Measurements from ENCODE around the gene EHMT2. TPM values are rescaled to one million over a fixed set of nuclear protein-coding genes. Genes with fewer than 3 reads are reported as not detected.

Gene EHMT2
- total RNA-seq, 2 experiments from 2014 or later: 33.0 to 37.3 TPM

GRCh38 chr6:31898383-31899011 lies 999 bp upstream of the EHMT2 start:
- H3K4me1 Mint-ChIP-seq (ENCODE audit: low read depth): peaks cover 34% of the 10 kb centered on the region
- H3K4me3 Mint-ChIP-seq: peak overlapping the region; percentile 84
- peak; percentile 48 for DNase-seq
- H3K9me3 Mint-ChIP-seq: no peaks in the 10 kb centered on the region
- H3K27me3 Mint-ChIP-seq (ENCODE audit: low read depth): no peaks in the 10 kb centered on the region
- H3K36me3 Mint-ChIP-seq (ENCODE audit: low read depth): peaks cover 3% of the 10 kb centered on the region
- CTCF ChIA-PET: interaction anchor here (0.6 to 1.7 kb wide), 8 partner anchors 8 to 158 kb away, joined by 3 to 8 read pairs (median 3); partner anchors contain the start of genes NELFE and SKIC2
- intact Hi-C loops (cut with micrococcal nuclease): loop anchor here (1.0 to 5.0 kb wide), 3 partner anchors 61 to 233 kb away; partner anchors contain the start of genes CLIC1 and SKIC2
- peak overlapping the region; percentile 89 for H3K27ac Mint-ChIP-seq

GRCh38 chr6:31896856-31897611 lies 464 bp downstream of the EHMT2 start:
- Mint-ChIP-seq H3K27ac (peak overlapping the region; percentile 75), H3K4me3 (peak overlapping the region; percentile 84), H3K36me3 (ENCODE audit: low read depth) (peaks cover 3% of the 10 kb centered on the region), H3K27me3 (ENCODE audit: low read depth) (no peaks in the 10 kb centered on the region), H3K9me3 (no peaks in the 10 kb centered on the region), H3K4me1 (ENCODE audit: low read depth) (peaks cover 27% of the 10 kb centered on the region)
- DNase-seq: no peak
- intact Hi-C loops (cut with micrococcal nuclease): loop anchor here (1.0 to 5.0 kb wide), 5 partner anchors 34 to 279 kb away; partner anchors contain the start of genes AGPAT1, ATF6B, CLIC1 and NEU1
- CTCF ChIA-PET: interaction anchor here (0.6 to 1.0 kb wide), 3 partner anchors 33 to 299 kb away, joined by 3 read pairs; no protein-coding TSS in a partner anchor

GRCh38 chr6:31896493-31896855 lies 1.0 kb downstream of the EHMT2 start:
- CTCF ChIA-PET: no interaction called here
- Mint-ChIP-seq H3K27ac (peak overlapping the region; percentile 75), H3K4me3 (peak overlapping the region; percentile 75), H3K36me3 (ENCODE audit: low read depth) (peaks cover 4% of the 10 kb centered on the region), H3K27me3 (ENCODE audit: low read depth) (no peaks in the 10 kb centered on the region), H3K4me1 (ENCODE audit: low read depth) (peaks cover 27% of the 10 kb centered on the region), H3K9me3 (no peaks in the 10 kb centered on the region)
- no peak for DNase-seq
- intact Hi-C loops (cut with micrococcal nuclease): loop anchor here (2.0 to 5.0 kb wide), 4 partner anchors 34 to 232 kb away; partner anchors contain the start of genes ATF6B, CLIC1 and NEU1

DNA sequence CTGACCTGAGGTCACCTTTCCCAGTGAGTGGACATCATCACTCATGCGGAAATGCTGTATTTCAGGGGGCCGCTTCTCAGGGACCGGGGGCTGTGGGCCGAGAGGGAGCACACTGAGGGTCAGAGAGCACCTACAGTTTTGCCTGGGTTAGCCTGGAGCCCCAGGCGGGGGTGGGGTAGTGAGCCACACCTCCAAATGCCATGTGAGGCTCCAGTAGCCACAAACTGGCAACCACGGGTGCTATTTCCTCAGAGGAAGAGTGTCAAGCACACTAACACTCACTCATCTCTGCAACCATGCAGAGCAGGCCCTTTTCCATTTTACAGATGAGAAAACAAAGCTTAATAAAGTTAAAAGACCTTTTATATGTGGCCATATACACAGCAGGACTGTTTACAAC lies 4.7 kb downstream of the EHMT2 start:
- Mint-ChIP-seq H3K27ac (no peak overlapping the region), H3K4me1 (ENCODE audit: low read depth) (peaks cover 4% of the 10 kb centered on the region), H3K36me3 (ENCODE audit: low read depth) (peaks cover 13% of the 10 kb centered on the region), H3K4me3 (no peak overlapping the region), H3K9me3 (no peaks in the 10 kb centered on the region), H3K27me3 (ENCODE audit: low read depth) (no peaks in the 10 kb centered on the region)
- CTCF ChIA-PET: no interaction called here
- intact Hi-C loops (cut with micrococcal nuclease): no loop called here
- no peak for DNase-seq

DNA sequence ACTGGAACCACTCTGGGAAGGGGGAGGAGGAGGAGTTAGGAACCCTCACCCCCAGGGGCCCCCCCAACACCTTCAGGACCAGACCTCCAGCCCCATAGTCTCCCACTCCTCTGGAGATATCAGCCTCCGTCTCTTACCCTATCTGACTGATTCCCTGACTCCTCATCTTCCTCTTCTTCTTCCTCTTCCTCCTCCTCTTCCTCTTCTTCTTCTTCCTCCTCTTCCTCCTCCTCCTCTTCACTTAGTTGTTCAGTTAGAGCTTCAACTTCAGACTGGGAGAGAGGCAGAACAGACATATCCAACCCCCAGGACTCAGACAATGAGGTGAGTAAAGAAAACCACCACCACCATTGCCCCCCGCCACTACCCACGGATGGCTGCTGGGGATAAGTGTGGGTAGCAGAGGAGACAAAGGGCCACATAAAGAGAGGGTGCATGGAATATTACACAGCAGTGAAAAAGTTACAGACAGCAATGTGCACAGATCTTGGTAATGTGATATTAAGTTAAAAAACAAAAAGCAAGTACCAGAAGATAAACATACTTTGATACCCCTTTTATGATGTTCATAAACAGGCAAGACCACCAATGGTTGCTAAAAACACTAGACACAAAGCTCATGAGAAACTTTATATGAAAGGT lies 8.0 kb downstream of the EHMT2 start:
- Mint-ChIP-seq H3K4me3 (no peak overlapping the region), H3K36me3 (ENCODE audit: low read depth) (peaks cover 18% of the 10 kb centered on the region), H3K9me3 (no peaks in the 10 kb centered on the region), H3K27me3 (ENCODE audit: low read depth) (no peaks in the 10 kb centered on the region), H3K4me1 (ENCODE audit: low read depth) (no peaks in the 10 kb centered on the region), H3K27ac (no peak overlapping the region)
- intact Hi-C loops (cut with micrococcal nuclease): no loop called here
- no peak for DNase-seq
- CTCF ChIA-PET: interaction anchor here (0.6 to 1.1 kb wide), 5 partner anchors 9 to 230 kb away, joined by 3 to 4 read pairs (median 3); no protein-coding TSS in a partner anchor

DNA sequence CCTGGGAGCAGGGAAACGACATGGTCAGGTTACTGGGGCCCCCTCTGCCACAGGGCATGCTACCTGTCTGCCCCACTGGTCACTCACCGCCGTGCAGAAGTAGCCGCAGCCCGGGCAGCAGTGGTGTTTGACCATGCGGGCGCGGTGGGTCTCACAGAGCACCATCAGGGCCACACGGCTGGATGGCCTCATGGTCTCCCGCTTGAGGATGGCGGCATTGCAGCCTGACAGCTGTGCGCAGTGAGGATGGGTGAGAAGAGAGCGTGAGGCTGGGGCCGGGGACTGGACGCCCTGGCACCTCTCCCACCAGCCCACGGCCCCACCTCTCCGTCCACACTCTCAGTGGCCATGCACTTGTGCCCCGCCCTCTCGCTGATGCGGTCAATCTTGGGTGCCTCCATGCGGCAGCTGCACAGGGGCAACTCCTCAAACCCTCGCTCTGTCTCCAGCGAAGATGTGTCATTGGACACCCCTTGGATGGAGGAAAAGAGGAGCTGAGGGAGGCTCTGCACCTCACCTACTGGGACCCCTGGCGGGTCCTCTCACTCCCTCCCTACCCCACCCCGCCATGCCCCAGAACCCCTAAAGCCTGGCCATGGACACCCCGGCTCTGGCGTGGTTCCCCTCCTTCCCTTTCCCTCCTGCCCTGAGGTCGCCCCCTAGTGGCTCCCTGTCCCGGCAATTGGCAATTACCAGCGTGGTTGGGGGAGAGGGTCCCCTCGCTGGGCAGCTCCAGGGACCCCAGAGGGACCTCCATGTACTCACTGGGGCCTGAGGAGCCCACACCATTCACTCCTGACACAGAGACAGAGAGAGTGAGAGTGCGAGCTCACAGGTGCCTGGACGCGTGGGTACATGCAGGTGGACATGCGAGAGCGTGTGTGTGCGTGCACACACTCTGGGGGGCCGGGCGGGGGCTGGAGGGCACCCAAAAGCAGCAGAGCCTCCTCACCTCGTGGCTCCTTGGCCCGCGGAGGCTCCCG lies 8.9 kb downstream of the EHMT2 start:
- Mint-ChIP-seq H3K27ac (no peak overlapping the region), H3K4me3 (no peak overlapping the region), H3K36me3 (ENCODE audit: low read depth) (peaks cover 18% of the 10 kb centered on the region), H3K27me3 (ENCODE audit: low read depth) (no peaks in the 10 kb centered on the region), H3K4me1 (ENCODE audit: low read depth) (no peaks in the 10 kb centered on the region), H3K9me3 (no peaks in the 10 kb centered on the region)
- DNase-seq: peak; percentile 53
- intact Hi-C loops (cut with micrococcal nuclease): no loop called here
- CTCF ChIA-PET: interaction anchor here (0.5 to 1.1 kb wide), 6 partner anchors 8 to 192 kb away, joined by 3 to 5 read pairs (median 3); no protein-coding TSS in a partner anchor

DNA sequence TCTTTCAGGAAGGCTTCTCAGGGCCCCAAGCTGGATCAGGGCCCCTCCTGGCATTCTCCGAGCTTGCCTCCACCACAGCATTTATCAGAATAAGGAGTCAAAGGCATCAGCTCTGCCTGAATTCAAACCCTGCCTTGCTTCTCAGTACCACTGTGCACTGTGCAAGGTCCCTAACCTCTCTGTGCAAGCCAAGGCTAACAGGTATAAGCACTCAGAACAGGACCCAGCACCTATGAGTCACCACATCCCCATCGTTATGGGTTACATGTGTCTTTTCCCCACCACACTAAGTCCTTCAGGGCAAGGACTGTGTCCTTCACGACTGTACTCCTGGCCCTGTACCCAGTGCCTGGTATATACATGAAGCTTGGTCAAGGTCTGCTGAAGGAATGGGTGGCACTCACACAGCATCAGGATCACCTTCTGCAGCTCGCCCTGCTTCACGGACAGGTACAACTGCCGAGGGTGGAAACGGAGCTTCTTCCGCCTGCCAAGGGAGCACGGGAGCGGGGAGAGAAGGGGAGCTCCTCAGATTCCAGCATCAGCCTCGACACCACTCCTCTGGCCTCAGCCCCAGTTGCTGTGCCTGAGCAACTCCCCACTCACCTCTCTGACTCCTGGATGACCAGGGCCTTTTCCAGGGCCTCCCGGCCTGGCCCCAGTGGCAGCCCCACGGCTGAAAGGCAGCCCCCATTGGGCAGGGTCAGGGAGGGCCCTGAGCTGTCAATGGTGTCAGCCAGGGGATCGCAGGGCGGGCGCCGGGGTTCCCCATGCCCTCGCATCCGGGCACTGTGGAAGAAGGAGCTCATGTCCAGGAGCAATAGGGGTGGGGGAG lies 10.1 kb downstream of the EHMT2 start:
- Mint-ChIP-seq H3K36me3 (ENCODE audit: low read depth) (peaks cover 20% of the 10 kb centered on the region), H3K4me1 (ENCODE audit: low read depth) (no peaks in the 10 kb centered on the region), H3K4me3 (no peak overlapping the region), H3K9me3 (no peaks in the 10 kb centered on the region), H3K27ac (no peak overlapping the region), H3K27me3 (ENCODE audit: low read depth) (no peaks in the 10 kb centered on the region)
- DNase-seq: no peak
- intact Hi-C loops (cut with micrococcal nuclease): no loop called here
- CTCF ChIA-PET: interaction anchor here (0.5 to 0.8 kb wide), 5 partner anchors 12 to 175 kb away, joined by 3 read pairs; no protein-coding TSS in a partner anchor

DNA sequence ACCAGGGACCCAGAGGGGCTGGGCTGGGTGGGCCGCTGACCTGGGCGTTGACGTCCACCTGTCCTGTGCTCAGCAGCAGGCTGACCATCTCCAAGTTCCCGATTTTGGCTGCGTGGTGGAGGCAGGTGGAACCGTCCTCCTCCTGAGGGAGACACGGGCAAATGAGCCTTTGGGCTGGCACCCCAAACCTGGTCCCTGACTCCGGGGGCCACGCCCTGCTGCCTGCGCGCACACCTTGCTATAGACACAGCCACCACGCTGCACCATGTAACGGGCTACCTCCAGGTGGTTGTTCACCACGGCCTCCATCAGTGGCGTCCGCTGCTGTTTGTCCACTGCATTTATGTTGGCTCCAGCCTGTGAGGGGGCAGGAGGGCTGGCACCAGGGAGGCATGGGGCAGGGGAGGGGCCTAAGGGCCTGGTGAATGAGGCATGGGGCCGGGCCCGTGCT lies 10.9 kb downstream of the EHMT2 start:
- no peaks in the 10 kb centered on the region for H3K4me1 Mint-ChIP-seq (ENCODE audit: low read depth)
- DNase-seq: no peak
- no peaks in the 10 kb centered on the region for H3K9me3 Mint-ChIP-seq
- no peak overlapping the region for H3K4me3 Mint-ChIP-seq
- no peak overlapping the region for H3K27ac Mint-ChIP-seq
- peaks cover 23% of the 10 kb centered on the region for H3K36me3 Mint-ChIP-seq (ENCODE audit: low read depth)
- no peaks in the 10 kb centered on the region for H3K27me3 Mint-ChIP-seq (ENCODE audit: low read depth)
- CTCF ChIA-PET: no interaction called here
- intact Hi-C loops (cut with micrococcal nuclease): no loop called here

GRCh38 chr6:31884528-31885035 lies 12.9 kb downstream of the EHMT2 start:
- intact Hi-C loops (cut with micrococcal nuclease): no loop called here

DNA sequence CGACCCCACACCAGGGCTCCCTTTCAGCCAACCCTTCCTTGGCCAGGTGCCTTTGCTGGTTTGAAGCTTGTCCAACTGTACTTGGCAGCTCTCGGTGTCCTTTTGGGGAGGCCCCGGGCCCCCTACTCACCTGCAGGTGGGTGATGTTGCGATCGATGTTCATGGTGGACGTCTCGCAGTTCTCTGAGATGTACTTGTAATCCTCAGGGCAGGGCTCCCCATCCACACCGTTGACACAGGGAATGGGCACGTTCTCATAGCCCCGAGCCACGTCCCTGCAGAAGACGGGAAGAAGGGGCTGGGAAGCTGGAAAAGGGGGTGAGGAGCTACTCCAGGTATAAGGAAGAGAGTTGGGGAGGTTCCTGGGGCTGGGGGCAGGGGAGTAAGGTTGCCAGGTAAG lies 13.8 kb downstream of the EHMT2 start:
- CTCF ChIA-PET: interaction anchor here (0.9 to 1.0 kb wide), 2 partner anchors 69 to 173 kb away, joined by 3 read pairs; no protein-coding TSS in a partner anchor
- no peak for DNase-seq
- intact Hi-C loops (cut with micrococcal nuclease): no loop called here
- Mint-ChIP-seq H3K27ac (no peak overlapping the region), H3K4me1 (ENCODE audit: low read depth) (no peaks in the 10 kb centered on the region), H3K27me3 (ENCODE audit: low read depth) (no peaks in the 10 kb centered on the region), H3K4me3 (no peak overlapping the region), H3K9me3 (no peaks in the 10 kb centered on the region), H3K36me3 (ENCODE audit: low read depth) (peaks cover 19% of the 10 kb centered on the region)

More at GRCh38 chr6:31884528-31885035, 12.9 kb downstream of the EHMT2 start:
- no peak overlapping the region for H3K27ac Mint-ChIP-seq
- no peaks in the 10 kb centered on the region for H3K27me3 Mint-ChIP-seq (ENCODE audit: low read depth)
- DNase-seq: no peak
- no peaks in the 10 kb centered on the region for H3K4me1 Mint-ChIP-seq (ENCODE audit: low read depth)
- CTCF ChIA-PET: no interaction called here
- H3K9me3 Mint-ChIP-seq: no peaks in the 10 kb centered on the region
- H3K4me3 Mint-ChIP-seq: no peak overlapping the region
- peaks cover 23% of the 10 kb centered on the region for H3K36me3 Mint-ChIP-seq (ENCODE audit: low read depth)
